Body of pancreas (tissue), 4 donors: ENCODE measurements around the gene CETP.

ENCODE experiments used
- CTCF ChIP-seq, 7 experiments: fragments of 450-650 bp in 4 of 7; fragments of 200-600 bp in 3 of 7; sonication (generic) in 3 of 7; IDR thresholded peaks; one replicate each; pipeline ENCODE4 v1.5.1; 2016 to 2019; ENCODE audit warnings: antibody characterized with exemption in 7 of 7
- POLR2A ChIP-seq, 3 donors: fragments of 450-650 bp; IDR thresholded peaks; one replicate each; pipeline ENCODE4 v1.6.1; 2016; ENCODE audit warnings: antibody characterized with exemption in 3 of 3, mild to moderate bottlenecking in 2 of 3

- TF ChIP-seq POLR2A (IDR thresholded peaks at IDR 0.05): no peak
- TF ChIP-seq CTCF (IDR thresholded peaks at IDR 0.05): no peak
These were observed 68.7 kb downstream of the CETP start for GRCh38 chr16:57030346-57030902.
